BLaER1 treated with 17β-estradiol and CSF1 and Interleukin-3, amounts not matched to agents 10 nM and 100 nM (cell line): ENCODE results near the gene PLSCR4.

Experiments used
- H3K27ac ChIP-seq, 11 experiments: shearing (Covaris generic); formaldehyde crosslinking; 2 replicates each; pipeline ENCODE4 v1.8.1; 2022
- H3K27me3 ChIP-seq, 11 experiments: shearing (Covaris generic); formaldehyde crosslinking; 2 replicates each; pipeline ENCODE4 v1.8.1; 2022
- H3K36me3 ChIP-seq, 11 experiments: shearing (Covaris generic); formaldehyde crosslinking; 2 replicates each; pipeline ENCODE4 v1.8.1; 2022
- H3K4me1 ChIP-seq, 10 experiments: shearing (Covaris generic); formaldehyde crosslinking; 2 replicates each; pipeline ENCODE4 v1.8.1; 2022
- H3K4me2 ChIP-seq, 11 experiments: shearing (Covaris generic); formaldehyde crosslinking; 2 replicates each; pipeline ENCODE4 v1.8.1; 2022
- H3K4me3 ChIP-seq, 10 experiments: shearing (Covaris generic); formaldehyde crosslinking; 2 replicates each; pipeline ENCODE4 v1.8.1; 2022
- H3K9ac ChIP-seq, 11 experiments: shearing (Covaris generic); formaldehyde crosslinking; 2 replicates each; pipeline ENCODE4 v1.8.1; 2022
- H3K9me3 ChIP-seq, 11 experiments: shearing (Covaris generic); formaldehyde crosslinking; replicated peaks in 1 of 11; 2 replicates each; pipeline ENCODE4 v1.8.1; 2022
- H4K20me1 ChIP-seq, 11 experiments: shearing (Covaris generic); formaldehyde crosslinking; 2 replicates each; pipeline ENCODE4 v1.8.1; 2022
- Cebpa-rat ChIP-seq, 11 experiments: shearing (Covaris generic); IDR thresholded peaks; 2 replicates each; pipeline ENCODE4 v1.8.1; 2022

PLSCR4 gene

DNA sequence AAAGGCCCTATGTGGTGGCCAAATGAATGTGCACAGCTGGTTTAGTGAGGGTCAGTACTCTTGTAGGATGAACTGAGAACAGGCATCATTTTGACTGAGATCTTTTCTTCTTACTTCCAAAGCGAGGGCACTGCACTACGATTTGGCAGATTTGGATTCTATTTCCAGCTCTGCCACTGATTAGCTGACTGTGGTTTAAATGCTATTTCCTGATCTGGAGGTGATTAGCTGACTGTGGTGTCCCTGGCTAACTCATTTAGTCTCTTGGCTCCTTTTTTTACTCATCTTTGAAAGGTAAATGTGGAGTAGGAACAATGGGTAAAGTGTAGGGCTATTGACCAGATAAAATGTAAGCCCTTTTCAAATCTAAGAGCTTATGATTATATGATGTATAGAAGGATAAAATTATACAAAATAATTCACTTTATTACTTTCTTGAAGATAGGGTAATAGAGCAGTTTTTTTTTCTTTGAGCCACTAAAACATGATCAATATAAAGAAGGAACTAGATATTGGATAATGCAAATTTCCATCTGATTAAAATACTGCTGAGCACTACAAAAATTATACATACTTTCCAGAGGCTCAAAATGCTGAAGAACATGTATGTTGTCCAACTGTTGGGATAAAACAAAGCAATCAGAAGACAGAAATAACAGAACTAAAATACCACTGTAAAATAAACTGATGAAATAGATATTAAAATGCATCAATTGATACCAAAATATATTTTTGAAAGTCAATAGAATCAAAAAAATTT, 50.3 kb downstream of the PLSCR4 start:
- TF ChIP-seq Cebpa-rat (IDR thresholded peaks at IDR 0.05): no peak
- Histone ChIP-seq H3K4me1 (no peaks in the 10 kb centered on the region), H3K27ac (no peak overlapping the region), H3K27me3 (no peaks in the 10 kb centered on the region), H3K36me3 (no peaks in the 10 kb centered on the region), H3K4me3 (no peak overlapping the region), H4K20me1 (no peaks in the 10 kb centered on the region), H3K9me3 (no peaks in the 10 kb centered on the region), H3K9ac (no peak overlapping the region), H3K4me2 (no peak overlapping the region)

DNA sequence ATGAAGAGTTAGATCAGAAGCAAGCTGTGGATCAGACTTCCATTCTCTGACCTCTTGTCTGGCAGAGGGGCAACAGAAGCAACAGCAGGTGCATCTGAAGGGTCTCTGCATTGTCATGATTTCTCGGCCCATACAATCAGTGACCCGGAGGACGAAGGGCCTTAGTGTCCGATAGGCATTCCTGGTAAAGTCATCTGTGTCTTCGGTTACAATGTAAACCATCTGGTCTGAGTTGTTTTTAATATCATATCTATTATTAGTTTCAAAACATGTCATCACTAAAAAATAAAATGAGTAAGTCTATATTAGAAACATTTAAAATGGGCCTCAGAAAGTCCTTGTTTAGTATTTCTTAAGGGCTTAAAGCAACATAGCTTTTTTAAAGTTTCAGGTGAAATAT, 51.1 kb downstream of the PLSCR4 start:
- Histone ChIP-seq H4K20me1 (no peaks in the 10 kb centered on the region), H3K4me3 (no peak overlapping the region), H3K4me1 (no peaks in the 10 kb centered on the region), H3K36me3 (no peaks in the 10 kb centered on the region), H3K9ac (no peak overlapping the region), H3K4me2 (no peak overlapping the region), H3K27ac (no peak overlapping the region), H3K9me3 (no peaks in the 10 kb centered on the region), H3K27me3 (no peaks in the 10 kb centered on the region)
- TF ChIP-seq Cebpa-rat (IDR thresholded peaks at IDR 0.05): no peak

DNA sequence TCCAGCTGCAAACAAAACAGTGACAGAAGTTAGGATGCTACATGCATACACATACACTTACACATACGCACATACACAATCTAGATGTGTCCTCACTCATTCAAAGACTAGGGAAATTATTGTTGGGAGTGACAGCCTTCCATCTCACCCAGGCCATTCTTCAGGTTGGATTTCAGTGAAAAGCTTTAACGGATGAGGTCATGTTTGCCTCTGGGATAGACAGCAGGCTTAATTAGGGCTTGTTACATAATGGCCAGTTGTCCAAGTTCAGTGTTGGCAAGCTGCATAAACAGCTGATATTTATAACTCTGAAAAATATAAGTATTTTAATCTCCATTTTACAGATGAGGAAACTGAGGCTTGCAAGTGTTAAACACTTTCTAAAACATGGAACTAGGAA, 54.1 kb downstream of the PLSCR4 start:
- Histone ChIP-seq H3K4me3 (no peak overlapping the region), H3K9ac (no peak overlapping the region), H3K9me3 (no peaks in the 10 kb centered on the region), H4K20me1 (no peaks in the 10 kb centered on the region), H3K4me1 (no peaks in the 10 kb centered on the region), H3K36me3 (no peaks in the 10 kb centered on the region), H3K27me3 (no peaks in the 10 kb centered on the region), H3K27ac (no peak overlapping the region), H3K4me2 (no peak overlapping the region)
- TF ChIP-seq Cebpa-rat (IDR thresholded peaks at IDR 0.05): no peak

DNA sequence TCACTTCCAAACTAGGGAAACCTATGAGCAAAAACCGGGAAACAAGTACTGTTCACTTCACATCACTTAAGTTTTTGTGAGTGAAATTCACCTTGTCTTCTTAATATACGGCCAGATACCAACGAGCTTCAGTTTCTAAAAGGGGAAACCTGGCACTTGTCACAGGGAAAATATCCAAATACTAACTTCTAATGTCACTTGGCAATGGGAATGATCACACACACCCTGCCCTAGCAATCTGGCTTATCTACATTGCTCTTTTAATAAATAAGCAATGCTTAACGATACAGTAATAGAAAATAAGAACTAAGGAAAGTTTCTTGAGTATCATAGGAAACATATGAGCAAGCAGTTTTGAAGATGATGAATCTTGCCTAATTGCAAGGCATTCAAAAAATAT, 55.3 kb downstream of the PLSCR4 start:
- no peaks in the 10 kb centered on the region for H4K20me1 ChIP-seq
- TF ChIP-seq Cebpa-rat (IDR thresholded peaks at IDR 0.05): no peak
- H3K27me3 ChIP-seq: no peaks in the 10 kb centered on the region
- no peaks in the 10 kb centered on the region for H3K36me3 ChIP-seq
- no peak overlapping the region for H3K9ac ChIP-seq
- H3K4me1 ChIP-seq: no peaks in the 10 kb centered on the region
- no peak overlapping the region for H3K4me3 ChIP-seq
- no peak overlapping the region for H3K4me2 ChIP-seq
- H3K27ac ChIP-seq: no peak overlapping the region
- no peaks in the 10 kb centered on the region for H3K9me3 ChIP-seq

DNA sequence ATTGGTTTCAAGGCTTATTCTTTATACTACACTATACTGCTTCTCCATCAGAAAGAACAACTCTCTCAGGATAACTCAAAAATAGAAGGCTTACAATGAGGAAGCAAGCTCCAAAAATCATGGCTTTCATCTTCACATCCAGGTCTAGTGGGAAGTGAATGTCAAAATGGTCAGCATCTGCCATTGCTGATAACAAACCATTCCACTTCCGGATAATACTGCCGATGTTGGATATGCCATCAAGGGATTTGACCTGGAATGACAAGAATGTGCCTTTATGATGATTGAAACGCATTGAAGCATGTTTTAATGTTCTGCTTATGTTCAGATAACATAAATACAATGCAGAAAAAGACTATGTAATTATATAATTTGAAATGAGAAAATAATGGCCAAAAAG, 55.9 kb downstream of the PLSCR4 start:
- H3K4me3 ChIP-seq: no peak overlapping the region
- no peak for TF ChIP-seq Cebpa-rat (IDR thresholded peaks at IDR 0.05)
- no peaks in the 10 kb centered on the region for H3K4me1 ChIP-seq
- no peak overlapping the region for H3K27ac ChIP-seq
- no peaks in the 10 kb centered on the region for H3K36me3 ChIP-seq
- no peaks in the 10 kb centered on the region for H3K27me3 ChIP-seq
- no peak overlapping the region for H3K9ac ChIP-seq
- H4K20me1 ChIP-seq: no peaks in the 10 kb centered on the region
- no peaks in the 10 kb centered on the region for H3K9me3 ChIP-seq
- H3K4me2 ChIP-seq: no peak overlapping the region

DNA sequence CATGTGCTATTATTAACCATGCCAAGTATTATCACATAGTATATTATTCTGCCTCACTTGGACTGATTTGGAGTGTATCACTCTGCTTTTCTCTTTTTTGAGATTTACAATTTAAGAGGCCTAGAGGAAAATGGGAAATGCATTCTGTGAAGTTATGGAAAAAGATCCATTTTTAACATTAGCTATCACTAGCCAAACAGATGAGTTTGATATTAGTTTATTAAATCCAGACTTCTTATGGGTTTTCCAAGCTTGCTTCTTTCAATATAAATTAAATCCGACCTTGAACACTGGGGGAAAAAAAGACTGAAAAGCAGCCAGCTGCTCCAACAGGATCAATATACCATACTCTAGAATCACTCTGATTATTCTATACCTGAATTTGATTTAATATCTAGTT, 59.9 kb downstream of the PLSCR4 start:
- no peak for TF ChIP-seq Cebpa-rat (IDR thresholded peaks at IDR 0.05)
- H3K27me3 ChIP-seq: no peaks in the 10 kb centered on the region
- H3K4me3 ChIP-seq: no peak overlapping the region
- no peak overlapping the region for H3K4me2 ChIP-seq
- H3K4me1 ChIP-seq: no peaks in the 10 kb centered on the region
- H4K20me1 ChIP-seq: no peaks in the 10 kb centered on the region
- no peaks in the 10 kb centered on the region for H3K36me3 ChIP-seq
- no peak overlapping the region for H3K27ac ChIP-seq
- no peaks in the 10 kb centered on the region for H3K9me3 ChIP-seq
- no peak overlapping the region for H3K9ac ChIP-seq

DNA sequence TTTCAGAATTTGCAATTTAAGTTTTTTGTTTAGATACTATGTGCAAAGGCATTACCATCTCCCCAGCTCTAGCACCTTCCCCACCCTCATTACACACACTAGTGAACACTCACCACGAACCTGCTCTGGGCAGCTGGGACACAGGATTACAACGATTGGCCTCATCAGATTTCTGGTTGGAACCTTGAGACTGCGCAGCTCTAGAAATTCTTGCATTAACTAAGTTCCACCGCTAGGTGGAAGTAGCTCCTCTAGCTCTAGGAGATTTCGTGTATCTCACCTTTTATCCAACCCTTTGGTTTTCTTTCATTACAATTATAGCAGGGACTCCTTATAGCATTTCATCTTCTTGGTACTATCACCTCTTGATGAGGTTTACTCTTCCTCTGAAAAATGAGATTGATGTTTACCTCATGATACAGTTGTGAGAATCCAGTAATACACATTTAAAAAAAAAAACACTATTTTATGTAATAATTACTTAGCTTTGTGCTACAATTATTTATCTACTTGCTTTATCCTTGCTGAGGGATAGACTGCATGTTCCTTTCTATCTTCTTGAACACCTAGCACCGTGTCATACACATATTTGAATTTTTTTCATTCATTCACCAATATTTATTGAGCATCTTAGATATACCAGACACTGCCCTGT, 61.3 kb downstream of the PLSCR4 start:
- no peaks in the 10 kb centered on the region for H3K4me1 ChIP-seq
- no peak for TF ChIP-seq Cebpa-rat (IDR thresholded peaks at IDR 0.05)
- no peaks in the 10 kb centered on the region for H3K36me3 ChIP-seq
- no peaks in the 10 kb centered on the region for H4K20me1 ChIP-seq
- no peak overlapping the region for H3K27ac ChIP-seq
- no peak overlapping the region for H3K4me2 ChIP-seq
- H3K9me3 ChIP-seq: no peaks in the 10 kb centered on the region
- H3K4me3 ChIP-seq: no peak overlapping the region
- no peak overlapping the region for H3K9ac ChIP-seq
- H3K27me3 ChIP-seq: no peaks in the 10 kb centered on the region

DNA sequence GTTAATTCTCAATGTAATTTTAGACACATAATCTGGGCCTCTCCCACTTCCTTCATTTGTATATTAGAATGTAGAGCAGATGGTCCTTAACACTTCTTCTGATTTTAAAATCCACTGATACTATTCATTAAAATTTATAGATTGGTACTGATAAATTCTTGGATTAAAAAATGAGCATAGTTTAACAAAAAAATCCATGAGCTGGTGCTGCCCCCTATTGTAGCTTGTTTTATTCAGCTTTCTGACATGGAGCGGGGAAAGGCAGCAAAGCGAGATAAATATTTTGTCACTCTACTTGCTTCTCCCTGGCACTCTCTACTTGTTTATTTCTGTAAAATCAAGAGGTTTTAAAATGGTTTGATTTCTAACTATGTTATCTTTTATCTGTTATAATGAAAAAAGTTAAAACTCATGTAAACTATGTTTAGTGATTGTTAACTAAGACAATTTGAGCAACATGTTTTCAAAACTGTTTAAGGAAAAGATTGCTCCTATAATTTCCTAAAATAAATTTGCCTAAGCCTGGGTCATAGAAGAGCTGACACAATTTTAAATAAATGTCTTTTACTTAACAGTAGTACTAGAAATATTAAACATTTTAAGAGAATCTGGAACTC, 63.5 kb downstream of the PLSCR4 start:
- Histone ChIP-seq H4K20me1 (no peaks in the 10 kb centered on the region), H3K9ac (no peak overlapping the region), H3K4me3 (no peak overlapping the region), H3K9me3 (no peaks in the 10 kb centered on the region), H3K27ac (no peak overlapping the region), H3K4me2 (no peak overlapping the region), H3K36me3 (no peaks in the 10 kb centered on the region), H3K27me3 (no peaks in the 10 kb centered on the region), H3K4me1 (no peaks in the 10 kb centered on the region)
- no peak for TF ChIP-seq Cebpa-rat (IDR thresholded peaks at IDR 0.05)

DNA sequence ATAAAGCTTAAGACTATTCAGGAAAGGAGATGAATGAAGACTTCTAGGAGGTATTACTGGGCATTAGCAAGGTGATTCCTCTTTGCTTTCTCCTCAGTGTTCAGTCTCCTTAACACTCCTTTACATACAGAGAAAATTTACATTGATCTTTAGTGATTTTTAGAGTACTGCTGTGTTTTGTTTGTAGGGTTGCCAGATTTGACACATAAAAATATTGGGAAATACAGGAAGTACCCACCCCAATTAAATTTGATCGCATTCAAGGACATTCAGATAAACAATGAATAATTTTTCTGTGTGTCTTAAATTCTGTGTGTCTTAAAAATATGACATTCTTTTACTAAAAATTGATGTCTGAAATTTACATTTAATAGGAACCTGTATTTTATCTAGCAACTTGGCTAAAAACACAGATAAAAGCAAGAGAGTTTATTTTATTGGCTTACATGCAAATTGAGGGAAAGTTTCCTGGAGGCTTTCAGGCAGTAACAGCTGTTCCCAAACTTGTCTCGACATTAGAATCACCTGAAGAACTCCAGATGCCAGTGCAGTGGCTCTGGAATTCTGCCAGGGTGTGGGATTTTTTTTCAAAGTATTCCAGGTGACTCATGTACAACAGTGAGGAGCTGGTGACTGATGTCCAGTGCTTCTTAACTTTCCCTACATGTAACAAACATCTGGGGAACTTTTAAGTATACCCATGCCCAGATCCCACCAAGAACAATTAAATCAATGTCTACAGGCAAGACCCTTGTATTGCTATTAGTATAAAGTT, 66.5 kb downstream of the PLSCR4 start:
- Histone ChIP-seq H3K4me1 (no peaks in the 10 kb centered on the region), H3K9ac (no peak overlapping the region), H3K36me3 (no peaks in the 10 kb centered on the region), H3K9me3 (no peaks in the 10 kb centered on the region), H3K4me3 (no peak overlapping the region), H4K20me1 (no peaks in the 10 kb centered on the region), H3K4me2 (no peak overlapping the region), H3K27me3 (no peaks in the 10 kb centered on the region), H3K27ac (no peak overlapping the region)
- no peak for TF ChIP-seq Cebpa-rat (IDR thresholded peaks at IDR 0.05)
